DOHH2 (cell line): Measurements from ENCODE around the gene PTPRT.

ENCODE experiments used
- H3F3A ChIP-seq: fragments of 200-600 bp; sonication (generic), shearing (Covaris generic); 2 replicates; pipeline ENCODE4 v1.6.0; 2016; ENCODE audit warnings: antibody characterized with exemption, mild to moderate bottlenecking; ENCODE audit not compliant: control insufficient read depth, insufficient read depth
- H3K27ac ChIP-seq: fragments of 200-600 bp; sonication (generic); 2 replicates; pipeline ENCODE4 v1.5.1; 2014; ENCODE audit warnings: low read depth, mild to moderate bottlenecking, low read length, moderate library complexity
- H3K27me3 ChIP-seq: fragments of 200-600 bp; sonication (generic); 2 replicates; pipeline ENCODE4 v1.6.1; 2014; ENCODE audit warnings: mild to moderate bottlenecking, low read length, mixed read lengths; ENCODE audit not compliant: control insufficient read depth
- H3K36me3 ChIP-seq: fragments of 200-600 bp; sonication (generic); 2 replicates; pipeline ENCODE4 v1.6.1; 2014; ENCODE audit warnings: mild to moderate bottlenecking, low read length, moderate library complexity, mixed read lengths; ENCODE audit not compliant: control insufficient read depth
- H3K4me1 ChIP-seq: fragments of 200-600 bp; sonication (generic); 2 replicates; pipeline ENCODE4 v1.6.1; 2014; ENCODE audit warnings: mild to moderate bottlenecking, low read length, mixed read lengths; ENCODE audit not compliant: control insufficient read depth
- H3K4me2 ChIP-seq: fragments of 200-600 bp; sonication (generic); 2 replicates; pipeline ENCODE4 v1.6.0; 2014; ENCODE audit warnings: mild to moderate bottlenecking, low read length, moderate library complexity
- H3K4me3 ChIP-seq: fragments of 200-600 bp; sonication (generic); 2 replicates; pipeline ENCODE4 v1.5.1; 2014; ENCODE audit warnings: mild to moderate bottlenecking, low read length, mixed read lengths
- H3K79me2 ChIP-seq: fragments of 200-600 bp; sonication (generic); 2 replicates; pipeline ENCODE4 v1.6.1; 2014; ENCODE audit warnings: mild to moderate bottlenecking, low read length, mixed read lengths; ENCODE audit not compliant: control insufficient read depth
- H3K9me2 ChIP-seq: fragments of 200-600 bp; sonication (generic); replicated peaks from 2 replicates; pipeline ENCODE4 v1.6.1; 2014; ENCODE audit warnings: mild to moderate bottlenecking, low read length, mixed read lengths; ENCODE audit not compliant: control insufficient read depth
- H3K9me3 ChIP-seq: fragments of 200-600 bp; sonication (generic); 2 replicates; pipeline ENCODE4 v1.6.1; 2014; ENCODE audit warnings: antibody characterized with exemption, low read length, mixed read lengths; ENCODE audit not compliant: control insufficient read depth, insufficient read depth
- H4K20me1 ChIP-seq: fragments of 200-600 bp; sonication (generic); 2 replicates; pipeline ENCODE4 v1.6.0; 2014; ENCODE audit warnings: low read depth, mild to moderate bottlenecking, antibody characterized with exemption, low read length, moderate library complexity; ENCODE audit not compliant: control insufficient read depth, insufficient read depth
- CTCF ChIP-seq: fragments of 200-600 bp; sonication (generic); IDR thresholded peaks from one replicate; pipeline ENCODE4 v1.5.1; 2014; ENCODE audit warnings: antibody characterized with exemption, mild to moderate bottlenecking, low read depth, low read length; ENCODE audit not compliant: poor library complexity, severe bottlenecking
- EZH2phosphoT487 ChIP-seq: fragments of 200-600 bp; sonication (generic); IDR thresholded peaks from 2 replicates; pipeline ENCODE4 v1.6.1; 2017; ENCODE audit warnings: borderline replicate concordance, mild to moderate bottlenecking, antibody characterized with exemption, low read length, moderate library complexity, mixed read lengths

Gene PTPRT

GRCh38 chr20:43040427-43040826 lies 149.3 kb downstream of the PTPRT start:
- no peaks in the 10 kb centered on the region for H3K9me3 ChIP-seq
- H4K20me1 ChIP-seq, result no peaks in the 10 kb centered on the region
- H3K27ac ChIP-seq, result no peak overlapping the region
- no peaks in the 10 kb centered on the region for H3K4me1 ChIP-seq
- no peak overlapping the region for H3K4me3 ChIP-seq
- H3K4me2 ChIP-seq, result no peak overlapping the region
- H3K79me2 ChIP-seq, result no peaks in the 10 kb centered on the region
- no peak for TF ChIP-seq CTCF
- no peak for TF ChIP-seq EZH2phosphoT487
- no peaks in the 10 kb centered on the region for H3K27me3 ChIP-seq
- no peaks in the 10 kb centered on the region for H3K9me2 ChIP-seq
- no peaks in the 10 kb centered on the region for H3K36me3 ChIP-seq
- no peaks in the 10 kb centered on the region for H3F3A ChIP-seq

GRCh38 chr20:43037605-43038309 lies 151.9 kb downstream of the PTPRT start:
- Histone ChIP-seq H3K9me2 (no peaks in the 10 kb centered on the region), H3K27me3 (no peaks in the 10 kb centered on the region), H3K27ac (no peak overlapping the region), H3K36me3 (no peaks in the 10 kb centered on the region), H3K4me1 (no peaks in the 10 kb centered on the region), H4K20me1 (no peaks in the 10 kb centered on the region), H3K9me3 (no peaks in the 10 kb centered on the region), H3K4me2 (no peak overlapping the region), H3K79me2 (no peaks in the 10 kb centered on the region), H3K4me3 (no peak overlapping the region), H3F3A (no peaks in the 10 kb centered on the region)
- TF ChIP-seq EZH2phosphoT487, result no peak
- no peak for TF ChIP-seq CTCF

GRCh38 chr20:43034981-43035724 lies 154.6 kb downstream of the PTPRT start:
- Histone ChIP-seq H3K4me3 (no peak overlapping the region), H3K9me2 (no peaks in the 10 kb centered on the region), H3K4me1 (no peaks in the 10 kb centered on the region), H3K79me2 (no peaks in the 10 kb centered on the region), H4K20me1 (no peaks in the 10 kb centered on the region), H3K36me3 (no peaks in the 10 kb centered on the region), H3K27me3 (no peaks in the 10 kb centered on the region), H3K9me3 (no peaks in the 10 kb centered on the region), H3F3A (no peaks in the 10 kb centered on the region), H3K4me2 (no peak overlapping the region), H3K27ac (no peak overlapping the region)
- TF ChIP-seq CTCF, result no peak
- no peak for TF ChIP-seq EZH2phosphoT487
